ENCODE measurements around the gene TTLL13.
"Not testable (repeated sequence)": the region's sequence is repeated elsewhere in the genome, so short reads cannot be mapped to it uniquely, and the experiment has no call there.

The TTLL13 gene

GRCh38 chr15:90291679-90292356 is 42.5 kb downstream of the TTLL13 start:
- Histone ChIP-seq H3K27ac (ENCODE audit: low read depth, low read length, poor library complexity, severe bottlenecking) (no peak overlapping the region), H3K4me3 (ENCODE audit: low read depth, low read length, poor library complexity, severe bottlenecking) (no peak overlapping the region), H3K9me2 (ENCODE audit: low read depth, low read length) (no peaks in the 10 kb centered on the region), H3K4me2 (ENCODE audit: low read length) (peak overlapping the region; percentile 53; the same call in 1 of the 2 replicates), H3K9me3 (ENCODE audit: low read length) (no peaks in the 10 kb centered on the region), H3F3A (ENCODE audit: insufficient read depth, low read length) (no peaks in the 10 kb centered on the region), H2AFZ (ENCODE audit: low read length) (no peak overlapping the region), H3K4me1 (ENCODE audit: insufficient read depth, low read length, severe bottlenecking) (peaks cover 10% of the 10 kb centered on the region), H3K79me2 (ENCODE audit: insufficient read depth, low read length) (no peaks in the 10 kb centered on the region), H4K20me1 (ENCODE audit: insufficient read depth, low read length) (no peaks in the 10 kb centered on the region), H3K27me3 (ENCODE audit: insufficient read depth, low read length) (no peaks in the 10 kb centered on the region), H3K9ac (ENCODE audit: low read length) (no peak overlapping the region), H3K36me3 (ENCODE audit: insufficient read depth, low read length) (no peaks in the 10 kb centered on the region)
- TF ChIP-seq EZH2 (IDR thresholded peaks at IDR 0.05; ENCODE audit: borderline replicate concordance, low read length) (no peak), CTCF (IDR thresholded peaks at IDR 0.05; ENCODE audit: low read length) (no peak)

- not testable (repeated sequence) for H3K27ac ChIP-seq (ENCODE audit: low read depth, low read length, poor library complexity, severe bottlenecking); H3K9me3 ChIP-seq (ENCODE audit: low read length); H3K9me2 ChIP-seq (ENCODE audit: low read depth, low read length); H2AFZ ChIP-seq (ENCODE audit: low read length); H4K20me1 ChIP-seq (ENCODE audit: insufficient read depth, low read length); H3K27me3 ChIP-seq (ENCODE audit: insufficient read depth, low read length); H3K36me3 ChIP-seq (ENCODE audit: insufficient read depth, low read length); H3F3A ChIP-seq (ENCODE audit: insufficient read depth, low read length); H3K9ac ChIP-seq (ENCODE audit: low read length); H3K79me2 ChIP-seq (ENCODE audit: insufficient read depth, low read length); H3K4me3 ChIP-seq (ENCODE audit: low read depth, low read length, poor library complexity, severe bottlenecking); H3K4me2 ChIP-seq (ENCODE audit: low read length)
- peak; percentile 76 for TF ChIP-seq CTCF (IDR thresholded peaks at IDR 0.05; ENCODE audit: low read length)
- peaks cover 10% of the 10 kb centered on the region for H3K4me1 ChIP-seq (ENCODE audit: insufficient read depth, low read length, severe bottlenecking)
Observed at GRCh38 chr15:90293040-90293810, 43.9 kb downstream of the TTLL13 start.

GRCh38 chr15:90294159-90294558 is 44.8 kb downstream of the TTLL13 start:
- Histone ChIP-seq H3F3A (ENCODE audit: insufficient read depth, low read length) (no peaks in the 10 kb centered on the region), H3K27me3 (ENCODE audit: insufficient read depth, low read length) (no peaks in the 10 kb centered on the region), H3K9me3 (ENCODE audit: low read length) (no peaks in the 10 kb centered on the region), H2AFZ (ENCODE audit: low read length) (no peak overlapping the region), H3K9me2 (ENCODE audit: low read depth, low read length) (no peaks in the 10 kb centered on the region), H3K4me3 (ENCODE audit: low read depth, low read length, poor library complexity, severe bottlenecking) (no peak overlapping the region), H3K9ac (ENCODE audit: low read length) (no peak overlapping the region), H3K27ac (ENCODE audit: low read depth, low read length, poor library complexity, severe bottlenecking) (no peak overlapping the region), H4K20me1 (ENCODE audit: insufficient read depth, low read length) (no peaks in the 10 kb centered on the region), H3K36me3 (ENCODE audit: insufficient read depth, low read length) (no peaks in the 10 kb centered on the region), H3K79me2 (ENCODE audit: insufficient read depth, low read length) (no peaks in the 10 kb centered on the region), H3K4me1 (ENCODE audit: insufficient read depth, low read length, severe bottlenecking) (peaks cover 10% of the 10 kb centered on the region), H3K4me2 (ENCODE audit: low read length) (no peak overlapping the region)
- TF ChIP-seq CTCF (IDR thresholded peaks at IDR 0.05; ENCODE audit: low read length) = no peak
- TF ChIP-seq EZH2 (IDR thresholded peaks at IDR 0.05; ENCODE audit: borderline replicate concordance, low read length) = no peak
